Neutrophil (primary cell): ENCODE measurements around the gene SMURF1.
"Not testable (repeated sequence)": the region's sequence is repeated elsewhere in the genome, so short reads cannot be mapped to it uniquely, and the experiment has no call there.

Experiments
- H3K27ac ChIP-seq: fragments of 200-600 bp; sonication (generic); 2 replicates; pipeline ENCODE4 v1.5.1; 2016; ENCODE audit warnings: mild to moderate bottlenecking, moderate library complexity
- H3K27me3 ChIP-seq: fragments of 200-600 bp; sonication (generic); 2 replicates; pipeline ENCODE4 v1.6.0; 2016; ENCODE audit warnings: mild to moderate bottlenecking
- H3K36me3 ChIP-seq: fragments of 200-600 bp; sonication (generic); 2 replicates; pipeline ENCODE4 v1.5.1; 2017
- H3K4me1 ChIP-seq, 2 experiments: fragments of 200-600 bp in 1 of 2; sonication (generic) in 1 of 2; 1 replicate in 1 of 2; 2 replicates in 1 of 2; pipeline versions ENCODE4 v1.5.1 to v1.6.1; 2013 to 2016; ENCODE audit warnings: low read depth in 1 of 2, low read length in 1 of 2, mild to moderate bottlenecking in 1 of 2, moderate library complexity in 1 of 2; ENCODE audit not compliant: control insufficient read depth in 1 of 2, insufficient read depth in 1 of 2
- H3K4me3 ChIP-seq, 2 experiments: fragments of 200-600 bp in 1 of 2; sonication (generic) in 1 of 2; 1 replicate in 1 of 2; 2 replicates in 1 of 2; pipeline ENCODE4 v1.5.1; 2013 to 2016; ENCODE audit warnings: low read depth in 1 of 2, low read length in 1 of 2, mild to moderate bottlenecking in 1 of 2, moderate library complexity in 1 of 2
- H3K9me3 ChIP-seq: fragments of 200-600 bp; sonication (generic); 2 replicates; pipeline ENCODE4 v1.5.1; 2016
- CTCF ChIP-seq: fragments of 200-600 bp; sonication (generic); IDR thresholded peaks from 2 replicates; pipeline ENCODE4 v1.5.1; 2016; ENCODE audit warnings: antibody characterized with exemption

SMURF1 gene

GRCh38 chr7:99105756-99106155 is 38.2 kb downstream of the SMURF1 start:
- Histone ChIP-seq H3K9me3 (no peaks in the 10 kb centered on the region), H3K36me3 (no peaks in the 10 kb centered on the region), H3K27me3 (no peaks in the 10 kb centered on the region), H3K4me3 (no peak overlapping the region), H3K4me1 (peaks cover 8% of the 10 kb centered on the region in 2 experiments), H3K27ac (no peak overlapping the region)
- no peak for TF ChIP-seq CTCF

- TF ChIP-seq CTCF = no peak
- no peak overlapping the region for H3K27ac ChIP-seq
- H3K27me3 ChIP-seq = no peaks in the 10 kb centered on the region
- H3K36me3 ChIP-seq = no peaks in the 10 kb centered on the region
- H3K4me3 ChIP-seq = no peak overlapping the region
- H3K9me3 ChIP-seq = no peaks in the 10 kb centered on the region
- H3K4me1 ChIP-seq = peaks cover 8% of the 10 kb centered on the region in 2 experiments
Observed at GRCh38 chr7:99104631-99105030, 39.3 kb downstream of the SMURF1 start.

- not testable (repeated sequence) for H3K4me3 ChIP-seq, H3K4me1 ChIP-seq, H3K27ac ChIP-seq, H3K9me3 ChIP-seq, H3K36me3 ChIP-seq, H3K27me3 ChIP-seq
Observed at GRCh38 chr7:99103836-99104235, 40.1 kb downstream of the SMURF1 start.

GRCh38 chr7:99102809-99103690 is 40.9 kb downstream of the SMURF1 start:
- no peak overlapping the region for H3K4me3 ChIP-seq
- H3K4me1 ChIP-seq = no peaks in the 10 kb centered on the region
- H3K36me3 ChIP-seq = no peaks in the 10 kb centered on the region
- no peaks in the 10 kb centered on the region for H3K9me3 ChIP-seq
- no peak overlapping the region for H3K27ac ChIP-seq
- no peak for TF ChIP-seq CTCF
- H3K27me3 ChIP-seq = no peaks in the 10 kb centered on the region

- Histone ChIP-seq H3K9me3 (no peaks in the 10 kb centered on the region), H3K27ac (no peak overlapping the region)
- no peak for TF ChIP-seq CTCF
Observed at GRCh38 chr7:99102361-99102760, 41.5 kb downstream of the SMURF1 start.

GRCh38 chr7:99101516-99101915 is 42.4 kb downstream of the SMURF1 start:
- not testable (repeated sequence) for H3K27ac ChIP-seq, H3K27me3 ChIP-seq, H3K36me3 ChIP-seq, H3K9me3 ChIP-seq, H3K4me3 ChIP-seq, H3K4me1 ChIP-seq

More at GRCh38 chr7:99102361-99102760, 41.5 kb downstream of the SMURF1 start:
- H3K27me3 ChIP-seq = no peaks in the 10 kb centered on the region
- no peak overlapping the region for H3K4me3 ChIP-seq
- no peaks in the 10 kb centered on the region for H3K4me1 ChIP-seq
- no peaks in the 10 kb centered on the region for H3K36me3 ChIP-seq
